Trophoblast cell (in vitro differentiated cells and primary cell): ENCODE results near the gene CASP10.
A peak's percentile ranks its signal among the peaks of the same experiment; 100 is the strongest.

Source experiments
- DNase-seq, 2 donors: peaks; one replicate each; pipeline ENCODE4 v3.0.0-alpha.2; 2016
- H2AFZ ChIP-seq: 2 replicates; pipeline ENCODE4 v1.6.1; 2013; ENCODE audit warnings: low read length, moderate library complexity, mild to moderate bottlenecking; ENCODE audit not compliant: insufficient read depth, poor library complexity
- H2AK5ac ChIP-seq: 2 replicates; pipeline ENCODE4 v1.6.1; 2013; ENCODE audit warnings: mild to moderate bottlenecking, low read length
- H2BK120ac ChIP-seq: 2 replicates; pipeline ENCODE4 v1.6.1; 2013; ENCODE audit warnings: low read length, mild to moderate bottlenecking, moderate library complexity; ENCODE audit not compliant: insufficient read depth, poor library complexity
- H2BK12ac ChIP-seq: 2 replicates; pipeline ENCODE4 v1.6.1; 2013; ENCODE audit warnings: mild to moderate bottlenecking, low read length, moderate library complexity
- H2BK5ac ChIP-seq: 2 replicates; pipeline ENCODE4 v1.6.1; 2013; ENCODE audit warnings: low read length, low read depth, moderate library complexity, mild to moderate bottlenecking; ENCODE audit not compliant: poor library complexity
- H3K14ac ChIP-seq: 2 replicates; pipeline ENCODE4 v1.6.1; 2013; ENCODE audit warnings: mild to moderate bottlenecking, low read length
- H3K18ac ChIP-seq: 2 replicates; pipeline ENCODE4 v1.6.1; 2013; ENCODE audit warnings: mild to moderate bottlenecking, low read length
- H3K23ac ChIP-seq: 2 replicates; pipeline ENCODE4 v1.6.1; 2013; ENCODE audit warnings: low read length
- H3K27ac ChIP-seq: 2 replicates; pipeline ENCODE4 v1.5.1; 2013; ENCODE audit warnings: low read depth, mild to moderate bottlenecking, inconsistent platforms, low read length, moderate library complexity
- H3K27me3 ChIP-seq: 2 replicates; pipeline ENCODE4 v1.6.1; 2013; ENCODE audit warnings: inconsistent platforms, mild to moderate bottlenecking, low read length, moderate library complexity; ENCODE audit not compliant: insufficient read depth
- H3K36me3 ChIP-seq, 2 experiments: 1 replicate in 1 of 2; 2 replicates in 1 of 2; pipeline ENCODE4 v1.6.1; 2013; ENCODE audit warnings: low read length in 2 of 2, mild to moderate bottlenecking in 2 of 2, moderate library complexity in 1 of 2; ENCODE audit not compliant: insufficient read depth in 2 of 2, control insufficient read depth in 1 of 2
- H3K4ac ChIP-seq: 2 replicates; pipeline ENCODE4 v1.6.1; 2013; ENCODE audit warnings: low read depth, mild to moderate bottlenecking, low read length, moderate library complexity
- H3K4me1 ChIP-seq, 2 experiments: 1 replicate in 1 of 2; 2 replicates in 1 of 2; pipeline ENCODE4 v1.6.1; 2013; ENCODE audit warnings: low read length in 2 of 2, mild to moderate bottlenecking in 2 of 2, moderate library complexity in 1 of 2; ENCODE audit not compliant: insufficient read depth in 2 of 2, control insufficient read depth in 1 of 2
- H3K4me2 ChIP-seq: 2 replicates; pipeline ENCODE4 v1.6.1; 2013; ENCODE audit warnings: inconsistent platforms, mild to moderate bottlenecking, low read length, moderate library complexity
- H3K4me3 ChIP-seq: 2 replicates; pipeline ENCODE4 v1.5.1; 2013; ENCODE audit warnings: mild to moderate bottlenecking, low read depth, low read length, inconsistent platforms
- H3K79me1 ChIP-seq: one replicate; pipeline ENCODE4 v1.6.1; 2013; ENCODE audit warnings: low read length
- H3K79me2 ChIP-seq: 2 replicates; pipeline ENCODE4 v1.6.1; 2013; ENCODE audit warnings: low read length, mild to moderate bottlenecking; ENCODE audit not compliant: control insufficient read depth, insufficient read depth, poor library complexity
- H3K9ac ChIP-seq: 2 replicates; pipeline ENCODE4 v1.6.1; 2013; ENCODE audit warnings: mild to moderate bottlenecking, low read length
- H3K9me3 ChIP-seq: 2 replicates; pipeline ENCODE4 v1.6.1; 2013; ENCODE audit warnings: low read depth, mild to moderate bottlenecking, control low read depth, inconsistent platforms, low read length; ENCODE audit not compliant: insufficient read depth
- H4K12ac ChIP-seq: 2 replicates; pipeline ENCODE4 v1.6.1; 2013; ENCODE audit warnings: low read depth, mild to moderate bottlenecking, low read length, moderate library complexity
- H4K8ac ChIP-seq: 2 replicates; pipeline ENCODE4 v1.6.1; 2013; ENCODE audit warnings: low read depth, mild to moderate bottlenecking, low read length, moderate library complexity
- H4K91ac ChIP-seq: one replicate; pipeline ENCODE4 v1.6.1; 2013; ENCODE audit warnings: low read depth, mild to moderate bottlenecking, low read length, moderate library complexity
- WGBS: extraction: QIAGEN DNeasy Blood & Tissue Kit; methylation state at CpG from one replicate; pipeline ENCODE4 v1.1.7; 2013; ENCODE audit warnings: missing lambda C conversion rate; ENCODE audit not compliant: insufficient read length, insufficient coverage; ENCODE audit errors: extremely low coverage; 5-methylcytosine and 5-hydroxymethylcytosine counted together

The CASP10 gene

GRCh38 chr2:201264472-201265173 lies 81.7 kb downstream of the CASP10 start:
- no peak overlapping the region for H4K8ac ChIP-seq
- no peak overlapping the region for H4K12ac ChIP-seq
- H3K27ac ChIP-seq, result no peak overlapping the region
- no peak overlapping the region for H3K4ac ChIP-seq
- no peaks in the 10 kb centered on the region for H3K79me1 ChIP-seq
- peaks cover 0 to 4% of the 10 kb centered on the region in 2 experiments for H3K4me1 ChIP-seq
- H3K79me2 ChIP-seq, result no peaks in the 10 kb centered on the region
- no CpG with 5 or more reads among the region's 7 CpGs for WGBS
- no peak overlapping the region for H3K18ac ChIP-seq
- no peak overlapping the region for H3K14ac ChIP-seq
- H2BK120ac ChIP-seq, result no peak overlapping the region
- DNase-seq, result peak in 1 of 2 donors; percentile 5
- H2AFZ ChIP-seq, result no peak overlapping the region
- no peaks in the 10 kb centered on the region for H3K27me3 ChIP-seq
- no peak overlapping the region for H3K4me3 ChIP-seq
- no peaks in the 10 kb centered on the region for H3K9me3 ChIP-seq
- H2AK5ac ChIP-seq, result no peak overlapping the region
- no peak overlapping the region for H2BK12ac ChIP-seq
- no peak overlapping the region for H4K91ac ChIP-seq
- no peak overlapping the region for H3K4me2 ChIP-seq
- no peak overlapping the region for H3K9ac ChIP-seq
- H3K23ac ChIP-seq, result no peak overlapping the region
- H3K36me3 ChIP-seq, result no peaks in the 10 kb centered on the region
- no peak overlapping the region for H2BK5ac ChIP-seq

GRCh38 chr2:201266629-201267028 lies 83.7 kb downstream of the CASP10 start:
- no peaks in the 10 kb centered on the region for H3K4me1 ChIP-seq
- no peaks in the 10 kb centered on the region for H3K79me2 ChIP-seq
- no peak overlapping the region for H3K9ac ChIP-seq
- no peaks in the 10 kb centered on the region for H3K9me3 ChIP-seq
- H2BK12ac ChIP-seq, result no peak overlapping the region
- H3K79me1 ChIP-seq, result no peaks in the 10 kb centered on the region
- no peak overlapping the region for H4K91ac ChIP-seq
- no peak overlapping the region for H3K4me3 ChIP-seq
- no peak overlapping the region for H2AFZ ChIP-seq
- H3K4ac ChIP-seq, result no peak overlapping the region
- no peak overlapping the region for H2BK5ac ChIP-seq
- no peak overlapping the region for H3K4me2 ChIP-seq
- H3K14ac ChIP-seq, result no peak overlapping the region
- H4K12ac ChIP-seq, result no peak overlapping the region
- H4K8ac ChIP-seq, result no peak overlapping the region
- H2AK5ac ChIP-seq, result no peak overlapping the region
- no peak overlapping the region for H3K18ac ChIP-seq
- WGBS, result no CpG with 5 or more reads among the region's 2 CpGs
- no peaks in the 10 kb centered on the region for H3K27me3 ChIP-seq
- DNase-seq, result no peak
- H3K27ac ChIP-seq, result no peak overlapping the region
- H3K23ac ChIP-seq, result no peak overlapping the region
- no peak overlapping the region for H2BK120ac ChIP-seq
- H3K36me3 ChIP-seq, result no peaks in the 10 kb centered on the region

- no peak overlapping the region for H3K4me2 ChIP-seq
- H3K79me1 ChIP-seq, result no peaks in the 10 kb centered on the region
- no peak overlapping the region for H4K12ac ChIP-seq
- H3K23ac ChIP-seq, result no peak overlapping the region
- no peaks in the 10 kb centered on the region for H3K36me3 ChIP-seq
- no peak overlapping the region for H3K4ac ChIP-seq
- H3K4me3 ChIP-seq, result no peak overlapping the region
- no peaks in the 10 kb centered on the region for H3K27me3 ChIP-seq
- H3K14ac ChIP-seq, result no peak overlapping the region
- H3K9ac ChIP-seq, result no peak overlapping the region
- H4K91ac ChIP-seq, result no peak overlapping the region
- H2BK120ac ChIP-seq, result no peak overlapping the region
- no peak overlapping the region for H2AK5ac ChIP-seq
- H3K27ac ChIP-seq, result no peak overlapping the region
- DNase-seq, result no peak
- no CpG with 5 or more reads among the region's 12 CpGs for WGBS
- no peaks in the 10 kb centered on the region for H3K4me1 ChIP-seq
- H2AFZ ChIP-seq, result no peak overlapping the region
- no peak overlapping the region for H2BK12ac ChIP-seq
- H2BK5ac ChIP-seq, result no peak overlapping the region
- no peak overlapping the region for H4K8ac ChIP-seq
- H3K9me3 ChIP-seq, result no peaks in the 10 kb centered on the region
- H3K79me2 ChIP-seq, result no peaks in the 10 kb centered on the region
- no peak overlapping the region for H3K18ac ChIP-seq
Observed at GRCh38 chr2:201267278-201268030, 84.5 kb downstream of the CASP10 start.

DNA sequence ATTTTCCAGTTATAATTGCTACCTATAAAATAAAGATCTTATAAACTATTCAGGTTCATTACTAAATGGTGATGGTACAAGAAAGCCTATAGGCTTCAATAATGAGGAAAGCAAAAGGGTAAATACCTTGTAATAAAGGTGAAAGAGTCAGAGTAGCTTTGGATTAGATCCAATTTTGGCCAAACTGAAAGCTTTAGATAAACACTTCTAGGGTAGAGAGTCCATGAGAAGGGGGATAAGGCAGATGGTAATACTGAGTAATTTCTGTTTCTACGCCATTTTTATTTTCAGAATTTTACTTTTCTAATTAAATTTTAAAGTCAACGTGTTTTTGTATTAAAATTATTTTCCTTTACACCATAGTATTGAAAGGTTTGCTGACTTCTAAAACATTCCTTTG lies 86.8 kb downstream of the CASP10 start:
- H3K9me3 ChIP-seq, result no peaks in the 10 kb centered on the region
- H3K4me3 ChIP-seq, result no peak overlapping the region
- H3K79me2 ChIP-seq, result no peaks in the 10 kb centered on the region
- H4K91ac ChIP-seq, result no peak overlapping the region
- DNase-seq, result no peak
- no peak overlapping the region for H2AK5ac ChIP-seq
- H2BK12ac ChIP-seq, result no peak overlapping the region
- H4K12ac ChIP-seq, result no peak overlapping the region
- H3K14ac ChIP-seq, result no peak overlapping the region
- H3K23ac ChIP-seq, result no peak overlapping the region
- no peak overlapping the region for H3K27ac ChIP-seq
- H4K8ac ChIP-seq, result no peak overlapping the region
- no peak overlapping the region for H2BK120ac ChIP-seq
- H2BK5ac ChIP-seq, result no peak overlapping the region
- H3K36me3 ChIP-seq, result no peaks in the 10 kb centered on the region
- H3K79me1 ChIP-seq, result no peaks in the 10 kb centered on the region
- H3K4ac ChIP-seq, result no peak overlapping the region
- no peak overlapping the region for H3K4me2 ChIP-seq
- no peaks in the 10 kb centered on the region for H3K4me1 ChIP-seq
- no peaks in the 10 kb centered on the region for H3K27me3 ChIP-seq
- WGBS, result no CpG with 5 or more reads among the region's 2 CpGs
- H3K18ac ChIP-seq, result no peak overlapping the region
- no peak overlapping the region for H2AFZ ChIP-seq
- no peak overlapping the region for H3K9ac ChIP-seq
